Hepatocyte (in vitro differentiated cells): ENCODE measurements around the gene MIX23. TPM values are rescaled to one million over a fixed set of nuclear protein-coding genes. Genes with fewer than 3 reads are reported as not detected.
A peak's percentile ranks its signal among the peaks of the same experiment; 100 is the strongest.

Experiments
- DNase-seq: peaks from one replicate; pipeline ENCODE4 v3.0.0-alpha.2; 2016; ENCODE audit warnings: low spot score
- H2AFZ ChIP-seq: fragments of 200-600 bp; sonication (generic); 2 replicates; pipeline ENCODE4 v1.6.0; 2016; ENCODE audit warnings: antibody characterized with exemption, mild to moderate bottlenecking
- H3K27ac ChIP-seq: fragments of 200-600 bp; sonication (generic); 2 replicates; pipeline ENCODE4 v1.5.1; 2016; ENCODE audit warnings: mild to moderate bottlenecking
- H3K27me3 ChIP-seq: fragments of 200-600 bp; sonication (generic); 2 replicates; pipeline ENCODE4 v1.6.1; 2016
- H3K36me3 ChIP-seq: fragments of 200-600 bp; sonication (generic); replicated peaks from 2 replicates; pipeline ENCODE4 v1.5.1; 2016; ENCODE audit warnings: low read depth; ENCODE audit not compliant: insufficient read depth
- H3K4me1 ChIP-seq: fragments of 200-600 bp; sonication (generic); 2 replicates; pipeline ENCODE4 v1.5.1; 2016; ENCODE audit warnings: mild to moderate bottlenecking, moderate library complexity; ENCODE audit not compliant: insufficient read depth
- H3K4me2 ChIP-seq: fragments of 200-600 bp; sonication (generic); 2 replicates; pipeline ENCODE4 v1.6.0; 2016
- H3K4me3 ChIP-seq: fragments of 200-600 bp; sonication (generic); 2 replicates; pipeline ENCODE4 v1.5.1; 2016; ENCODE audit warnings: mild to moderate bottlenecking
- H3K79me2 ChIP-seq: fragments of 200-600 bp; sonication (generic); 2 replicates; pipeline ENCODE4 v1.6.0; 2017; ENCODE audit warnings: mild to moderate bottlenecking
- H3K9me2 ChIP-seq: fragments of 200-600 bp; sonication (generic); replicated peaks from 2 replicates; pipeline ENCODE4 v1.6.0; 2017; ENCODE audit warnings: mild to moderate bottlenecking; ENCODE audit not compliant: insufficient read depth
- H3K9me3 ChIP-seq: fragments of 200-600 bp; sonication (generic); 2 replicates; pipeline ENCODE4 v1.5.1; 2016; ENCODE audit warnings: low read depth, mild to moderate bottlenecking
- H4K20me1 ChIP-seq: fragments of 200-600 bp; sonication (generic); 2 replicates; pipeline ENCODE4 v1.6.0; 2016; ENCODE audit warnings: mild to moderate bottlenecking; ENCODE audit not compliant: insufficient read depth, poor library complexity, severe bottlenecking
- EZH2 ChIP-seq: fragments of 200-600 bp; sonication (generic); IDR thresholded peaks from 2 replicates; pipeline ENCODE4 v1.6.1; 2016; ENCODE audit warnings: antibody characterized with exemption, mild to moderate bottlenecking, borderline replicate concordance
- EZH2phosphoT487 ChIP-seq: fragments of 200-600 bp; sonication (generic); IDR thresholded peaks from one replicate; pipeline ENCODE4 v1.6.1; 2018; ENCODE audit warnings: antibody characterized with exemption, mild to moderate bottlenecking, low read depth, moderate library complexity; ENCODE audit not compliant: unreplicated experiment, severe bottlenecking
- WGBS: methylation state at CpG from one replicate; pipeline ENCODE4 v1.1.6; 2016; ENCODE audit warnings: low lambda C conversion rate; ENCODE audit errors: missing lambda C conversion rate; 5-methylcytosine and 5-hydroxymethylcytosine counted together
- polyA plus RNA-seq: library from polyadenylated mRNA; unstranded; fragments of >200 nt; fragmentation: Nextera tagmentation; extraction: Ambion mirVana; gene quantifications from 2 replicates; pipeline ENCODE4 v1.2.1, GENCODE V29; 2016
- total RNA-seq: library from RNA; depleted of rRNA; stranded (reverse); fragments of >200 nt; gene quantifications from 2 replicates; pipeline ENCODE4 v1.2.3, GENCODE V29; 2014
- TF ChIP-seq, protein P1 (sequence below): fragments of 200-600 bp; sonication (generic); IDR thresholded peaks from 2 replicates; pipeline ENCODE4 v1.5.1; 2016; ENCODE audit warnings: antibody characterized with exemption, mild to moderate bottlenecking; ENCODE audit not compliant: poor library complexity

Gene MIX23
- total and polyA plus RNA-seq, 2 experiments from 2014 or later = 42.0 to 46.4 TPM

DNA sequence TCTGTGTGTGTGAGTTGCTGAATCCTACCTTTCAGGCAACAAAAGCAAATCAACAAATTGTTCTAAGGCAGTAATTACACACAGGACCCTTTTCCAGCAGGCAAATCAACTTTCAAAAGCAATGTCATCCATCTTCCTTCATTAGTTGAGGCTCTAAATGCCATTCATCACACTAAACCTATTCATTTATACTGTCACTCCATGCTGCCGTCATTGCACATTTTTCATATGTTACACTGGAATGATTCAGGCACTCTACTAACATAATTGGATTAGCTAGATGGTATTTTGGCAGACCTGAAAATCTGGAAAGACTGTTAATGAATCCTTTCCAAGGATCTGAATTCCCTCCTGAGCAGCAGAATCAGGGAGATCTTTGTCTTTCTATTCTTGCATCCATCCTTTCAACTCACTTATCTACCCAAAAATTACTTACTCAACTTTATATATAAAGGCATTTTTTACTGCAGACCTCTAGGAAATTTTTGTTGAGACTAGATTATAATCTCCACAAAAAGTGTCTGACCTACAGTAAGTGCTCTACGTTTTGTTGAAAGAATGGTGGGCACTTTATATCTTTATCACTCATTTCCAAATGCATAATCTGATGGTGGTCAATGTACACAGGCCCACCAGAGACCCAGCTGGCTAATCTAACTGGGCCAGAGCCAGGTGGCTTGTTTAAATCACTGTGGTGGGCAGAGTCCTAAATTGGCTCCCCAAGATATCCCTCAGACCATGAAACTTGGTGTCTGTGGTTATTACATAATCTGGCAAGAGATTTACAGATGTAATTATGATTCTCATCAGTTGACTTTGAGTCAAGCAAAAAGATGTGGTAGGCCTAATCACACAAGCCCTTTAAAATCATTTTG is 25.0 kb downstream of the MIX23 start:
- Histone ChIP-seq H3K79me2 (no peaks in the 10 kb centered on the region), H4K20me1 (no peaks in the 10 kb centered on the region), H3K27me3 (no peaks in the 10 kb centered on the region), H3K36me3 (no peaks in the 10 kb centered on the region), H3K27ac (no peak overlapping the region), H3K4me2 (no peak overlapping the region), H3K9me3 (no peaks in the 10 kb centered on the region), H3K4me1 (peaks cover 11% of the 10 kb centered on the region), H2AFZ (no peak overlapping the region), H3K4me3 (no peak overlapping the region), H3K9me2 (no peaks in the 10 kb centered on the region)
- DNase-seq = no peak
- 79% methylated on average over 2 of the region's 2 CpGs for WGBS
- TF ChIP-seq, protein P1, sequence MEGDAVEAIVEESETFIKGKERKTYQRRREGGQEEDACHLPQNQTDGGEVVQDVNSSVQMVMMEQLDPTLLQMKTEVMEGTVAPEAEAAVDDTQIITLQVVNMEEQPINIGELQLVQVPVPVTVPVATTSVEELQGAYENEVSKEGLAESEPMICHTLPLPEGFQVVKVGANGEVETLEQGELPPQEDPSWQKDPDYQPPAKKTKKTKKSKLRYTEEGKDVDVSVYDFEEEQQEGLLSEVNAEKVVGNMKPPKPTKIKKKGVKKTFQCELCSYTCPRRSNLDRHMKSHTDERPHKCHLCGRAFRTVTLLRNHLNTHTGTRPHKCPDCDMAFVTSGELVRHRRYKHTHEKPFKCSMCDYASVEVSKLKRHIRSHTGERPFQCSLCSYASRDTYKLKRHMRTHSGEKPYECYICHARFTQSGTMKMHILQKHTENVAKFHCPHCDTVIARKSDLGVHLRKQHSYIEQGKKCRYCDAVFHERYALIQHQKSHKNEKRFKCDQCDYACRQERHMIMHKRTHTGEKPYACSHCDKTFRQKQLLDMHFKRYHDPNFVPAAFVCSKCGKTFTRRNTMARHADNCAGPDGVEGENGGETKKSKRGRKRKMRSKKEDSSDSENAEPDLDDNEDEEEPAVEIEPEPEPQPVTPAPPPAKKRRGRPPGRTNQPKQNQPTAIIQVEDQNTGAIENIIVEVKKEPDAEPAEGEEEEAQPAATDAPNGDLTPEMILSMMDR = no peak
- TF ChIP-seq EZH2 (no peak), EZH2phosphoT487 (no peak)

DNA sequence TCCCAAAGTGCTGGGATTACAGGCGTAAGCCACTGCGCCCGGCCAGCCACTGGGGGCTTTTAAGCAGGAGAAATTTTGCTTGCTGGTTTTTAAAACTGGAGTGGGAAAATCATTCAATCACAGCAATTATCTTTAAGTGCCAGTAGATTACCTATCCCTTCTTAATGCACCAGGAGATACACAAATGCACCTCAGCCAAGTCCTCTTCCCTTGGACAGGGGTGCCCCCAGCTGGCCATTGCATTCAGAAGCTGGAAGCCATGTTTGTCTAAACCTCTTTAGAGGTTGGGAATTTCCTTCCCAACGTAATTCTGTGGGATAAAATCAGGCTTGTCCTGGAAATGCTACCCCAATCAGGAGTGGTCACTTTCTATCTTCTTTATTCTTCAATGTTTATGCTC is 26.6 kb downstream of the MIX23 start:
- WGBS = 73% methylated on average over 4 of the region's 4 CpGs
- Histone ChIP-seq H3K27me3 (no peaks in the 10 kb centered on the region), H3K9me2 (no peaks in the 10 kb centered on the region), H2AFZ (no peak overlapping the region), H3K27ac (no peak overlapping the region), H3K36me3 (no peaks in the 10 kb centered on the region), H3K79me2 (no peaks in the 10 kb centered on the region), H3K9me3 (no peaks in the 10 kb centered on the region), H4K20me1 (no peaks in the 10 kb centered on the region), H3K4me1 (peaks cover 3% of the 10 kb centered on the region), H3K4me2 (no peak overlapping the region), H3K4me3 (no peak overlapping the region)
- TF ChIP-seq EZH2 = no peak
- TF ChIP-seq, protein P1 = peak; percentile 47
- peak; percentile 41 for DNase-seq

DNA sequence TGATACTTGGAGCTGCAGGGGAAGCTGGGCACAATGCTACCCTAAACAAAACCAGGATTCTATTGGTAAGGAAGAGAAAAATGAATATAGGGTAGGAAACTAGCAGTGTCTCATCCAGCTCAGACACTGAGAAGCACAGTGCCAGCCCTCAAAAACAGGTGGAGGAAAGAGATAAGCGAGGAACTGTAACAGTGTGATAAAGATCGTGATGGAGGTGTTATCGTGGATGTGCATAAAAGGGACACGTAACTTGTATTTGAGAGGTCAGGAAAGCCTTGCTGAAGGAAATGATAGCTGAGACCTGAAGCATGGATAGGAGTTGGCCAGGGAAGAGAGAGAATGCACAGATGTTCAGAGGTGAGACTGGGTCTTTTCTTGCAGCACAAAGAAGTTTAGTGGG is 27.4 kb downstream of the MIX23 start:
- Histone ChIP-seq H4K20me1 (no peaks in the 10 kb centered on the region), H3K27ac (no peak overlapping the region), H3K27me3 (no peaks in the 10 kb centered on the region), H3K9me2 (no peaks in the 10 kb centered on the region), H3K4me2 (no peak overlapping the region), H2AFZ (no peak overlapping the region), H3K36me3 (no peaks in the 10 kb centered on the region), H3K4me1 (no peaks in the 10 kb centered on the region), H3K4me3 (no peak overlapping the region), H3K9me3 (no peaks in the 10 kb centered on the region), H3K79me2 (no peaks in the 10 kb centered on the region)
- 83% methylated on average over 4 of the region's 4 CpGs for WGBS
- TF ChIP-seq, protein P1 = no peak
- TF ChIP-seq EZH2phosphoT487 (no peak), EZH2 (no peak)
- no peak for DNase-seq
